Progenitor cell of endocrine pancreas (in vitro differentiated cells): ENCODE data around the gene RERE. TPM values are rescaled to one million over a fixed set of nuclear protein-coding genes. Genes with fewer than 3 reads are reported as not detected.

ENCODE experiments used
- DNase-seq: peaks from one replicate; pipeline ENCODE4 v3.0.0; 2021; ENCODE audit warnings: low spot score; ENCODE audit not compliant: unreplicated experiment
- H3K27ac Mint-ChIP-seq: 2 replicates; pipeline ENCODE4 v1.8.0; 2021; ENCODE audit warnings: mild to moderate bottlenecking, moderate library complexity, mixed read lengths
- H3K27me3 Mint-ChIP-seq: 2 replicates; pipeline ENCODE4 v1.8.0; 2021; ENCODE audit warnings: mixed read lengths
- H3K36me3 Mint-ChIP-seq: 2 replicates; pipeline ENCODE4 v1.8.0; 2022; ENCODE audit warnings: mixed read lengths; ENCODE audit not compliant: insufficient read depth
- H3K4me1 Mint-ChIP-seq: 2 replicates; pipeline ENCODE4 v1.8.0; 2021; ENCODE audit warnings: low read depth, mixed read lengths
- H3K4me3 Mint-ChIP-seq: 2 replicates; pipeline ENCODE4 v1.8.0; 2021; ENCODE audit warnings: low read depth, mild to moderate bottlenecking, moderate library complexity, mixed read lengths
- H3K9me3 Mint-ChIP-seq: 2 replicates; pipeline ENCODE4 v1.8.0; 2021; ENCODE audit warnings: low read depth, mixed read lengths
- total RNA-seq: library from RNA; stranded (reverse); gene quantifications from 2 replicates; pipeline ENCODE4 v1.2.1, GENCODE V29; 2021
- TF ChIP-seq, protein P1 (sequence below): fragments of 200-600 bp; sonication (generic); IDR thresholded peaks from one replicate; pipeline ENCODE4 v1.5.0; 2021; ENCODE audit warnings: antibody characterized with exemption, mild to moderate bottlenecking; ENCODE audit not compliant: unreplicated experiment

RERE gene
- total RNA-seq, 1 donor from 2014 or later, result 329 TPM

GRCh38 chr1:8712413-8713231 is 104.8 kb downstream of the RERE start:
- Mint-ChIP-seq H3K9me3 (no peaks in the 10 kb centered on the region), H3K27me3 (no peaks in the 10 kb centered on the region), H3K36me3 (peaks cover 5% of the 10 kb centered on the region), H3K4me1 (peaks cover 47% of the 10 kb centered on the region), H3K27ac (peak overlapping the region; percentile 92), H3K4me3 (no peak overlapping the region)
- no peak for DNase-seq
- TF ChIP-seq, protein P1, sequence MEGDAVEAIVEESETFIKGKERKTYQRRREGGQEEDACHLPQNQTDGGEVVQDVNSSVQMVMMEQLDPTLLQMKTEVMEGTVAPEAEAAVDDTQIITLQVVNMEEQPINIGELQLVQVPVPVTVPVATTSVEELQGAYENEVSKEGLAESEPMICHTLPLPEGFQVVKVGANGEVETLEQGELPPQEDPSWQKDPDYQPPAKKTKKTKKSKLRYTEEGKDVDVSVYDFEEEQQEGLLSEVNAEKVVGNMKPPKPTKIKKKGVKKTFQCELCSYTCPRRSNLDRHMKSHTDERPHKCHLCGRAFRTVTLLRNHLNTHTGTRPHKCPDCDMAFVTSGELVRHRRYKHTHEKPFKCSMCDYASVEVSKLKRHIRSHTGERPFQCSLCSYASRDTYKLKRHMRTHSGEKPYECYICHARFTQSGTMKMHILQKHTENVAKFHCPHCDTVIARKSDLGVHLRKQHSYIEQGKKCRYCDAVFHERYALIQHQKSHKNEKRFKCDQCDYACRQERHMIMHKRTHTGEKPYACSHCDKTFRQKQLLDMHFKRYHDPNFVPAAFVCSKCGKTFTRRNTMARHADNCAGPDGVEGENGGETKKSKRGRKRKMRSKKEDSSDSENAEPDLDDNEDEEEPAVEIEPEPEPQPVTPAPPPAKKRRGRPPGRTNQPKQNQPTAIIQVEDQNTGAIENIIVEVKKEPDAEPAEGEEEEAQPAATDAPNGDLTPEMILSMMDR, result no peak

GRCh38 chr1:8711873-8712412 is 105.5 kb downstream of the RERE start:
- Mint-ChIP-seq H3K4me1 (peaks cover 48% of the 10 kb centered on the region), H3K4me3 (no peak overlapping the region), H3K36me3 (peaks cover 5% of the 10 kb centered on the region), H3K27ac (peak overlapping the region; percentile 92), H3K9me3 (no peaks in the 10 kb centered on the region), H3K27me3 (no peaks in the 10 kb centered on the region)
- no peak for DNase-seq
- TF ChIP-seq, protein P1, result no peak

DNA sequence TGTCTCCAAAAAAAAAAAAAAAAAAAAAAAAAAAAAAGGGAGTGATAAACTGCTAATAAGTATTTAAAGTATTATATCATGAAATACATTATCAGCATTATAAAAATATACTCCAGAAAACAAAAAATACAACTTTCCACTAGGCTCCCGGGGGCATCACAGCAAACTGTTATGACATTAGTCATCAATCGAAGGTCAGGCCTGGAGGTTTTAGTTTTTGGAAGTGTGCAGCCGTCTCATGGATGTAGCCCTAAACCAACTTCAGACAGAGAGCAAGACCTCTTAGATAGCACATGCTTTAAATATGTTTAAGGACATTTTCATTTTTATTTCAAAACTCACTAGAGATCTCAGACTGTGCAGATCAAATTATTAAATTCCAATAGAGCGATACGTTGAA is 106.3 kb downstream of the RERE start:
- Mint-ChIP-seq H3K4me1 (peaks cover 49% of the 10 kb centered on the region), H3K36me3 (peaks cover 5% of the 10 kb centered on the region), H3K27ac (peak overlapping the region; percentile 19), H3K4me3 (no peak overlapping the region), H3K27me3 (no peaks in the 10 kb centered on the region), H3K9me3 (no peaks in the 10 kb centered on the region)
- no peak for DNase-seq
- TF ChIP-seq, protein P1, result no peak

- Mint-ChIP-seq H3K36me3 (peaks cover 4% of the 10 kb centered on the region), H3K4me1 (peaks cover 61% of the 10 kb centered on the region), H3K4me3 (no peak overlapping the region), H3K27me3 (no peaks in the 10 kb centered on the region), H3K9me3 (no peaks in the 10 kb centered on the region), H3K27ac (peak overlapping the region; percentile 42)
- TF ChIP-seq, protein P1, result no peak
- no peak for DNase-seq
Measured at GRCh38 chr1:8708259-8708658, 109.2 kb downstream of the RERE start.

DNA sequence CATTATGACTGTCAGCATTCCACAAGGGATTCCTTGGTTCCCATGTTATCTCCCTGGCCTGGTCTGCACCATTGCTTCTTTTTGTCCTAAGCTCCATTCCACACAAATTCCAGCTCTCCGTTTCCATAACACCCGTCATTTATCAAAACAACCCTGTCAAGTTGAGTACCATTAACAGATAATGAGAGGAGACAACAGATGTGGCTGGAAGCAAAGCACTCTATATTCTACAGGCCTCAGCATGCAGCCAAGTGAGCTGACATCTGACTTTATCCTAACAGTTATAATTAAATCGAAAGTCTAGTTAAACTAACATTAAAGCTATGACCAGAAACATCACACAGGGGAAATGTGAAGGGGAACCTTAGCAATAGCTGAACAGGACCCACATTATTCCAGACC is 110.4 kb downstream of the RERE start:
- no peaks in the 10 kb centered on the region for H3K9me3 Mint-ChIP-seq
- H3K27ac Mint-ChIP-seq, result peak overlapping the region; percentile 65
- no peaks in the 10 kb centered on the region for H3K27me3 Mint-ChIP-seq
- peaks cover 4% of the 10 kb centered on the region for H3K36me3 Mint-ChIP-seq
- DNase-seq, result no peak
- peaks cover 54% of the 10 kb centered on the region for H3K4me1 Mint-ChIP-seq
- peak overlapping the region; percentile 1 for H3K4me3 Mint-ChIP-seq
- TF ChIP-seq, protein P1, result no peak
